HepG2 (cell line): ENCODE results near the gene PROC. TPM values are rescaled to one million over a fixed set of nuclear protein-coding genes. Genes with fewer than 3 reads are reported as not detected.

Experiments used
- ADNP ChIP-seq: sonication (generic); formaldehyde crosslinking; IDR thresholded peaks from 2 replicates; pipeline ENCODE4 v1.4.0; 2020; ENCODE audit warnings: missing genetic modification reagents
- AHDC1 ChIP-seq: sonication (generic); formaldehyde crosslinking; IDR thresholded peaks from 2 replicates; pipeline ENCODE4 v1.5.1; 2020; ENCODE audit warnings: mild to moderate bottlenecking, missing genetic modification reagents, borderline replicate concordance
- GTF2F1 ChIP-seq: fragments of 150-350 bp; IDR thresholded peaks from 2 replicates; pipeline ENCODE4 v1.6.1; 2014; ENCODE audit warnings: low read length
- IRF1 ChIP-seq: sonication (generic); formaldehyde crosslinking; IDR thresholded peaks from 2 replicates; pipeline ENCODE4 v1.4.0; 2020; ENCODE audit warnings: low read depth, mild to moderate bottlenecking, missing genetic modification reagents
- MIER3 ChIP-seq: IDR thresholded peaks from 2 replicates; pipeline ENCODE4 v1.6.1; 2016; ENCODE audit warnings: missing compliant biosample characterization, borderline replicate concordance
- MXD3 ChIP-seq: IDR thresholded peaks from 2 replicates; pipeline ENCODE4 v1.6.1; 2016; ENCODE audit warnings: mild to moderate bottlenecking, missing biosample characterization, missing genetic modification reagents
- NRL ChIP-seq: sonication (generic); formaldehyde crosslinking; IDR thresholded peaks from 2 replicates; pipeline ENCODE4 v1.5.0; 2020; ENCODE audit warnings: missing genetic modification reagents, mild to moderate bottlenecking, moderate library complexity, borderline replicate concordance
- RELA ChIP-seq: sonication (generic); formaldehyde crosslinking; IDR thresholded peaks from 2 replicates; pipeline ENCODE4 v1.4.0; 2020; ENCODE audit warnings: missing genetic modification reagents
- RNF2 ChIP-seq: fragments of 450-650 bp; conservative IDR thresholded peaks from 2 replicates; pipeline ENCODE4 v1.6.1; 2016; ENCODE audit warnings: low read depth
- SMYD3 ChIP-seq: sonication (generic); formaldehyde crosslinking; IDR thresholded peaks from 2 replicates; pipeline ENCODE4 v1.8.1; 2023; ENCODE audit warnings: mild to moderate bottlenecking, missing genetic modification reagents
- TBX3 ChIP-seq: fragments of 450-650 bp; IDR thresholded peaks from 2 replicates; pipeline ENCODE4 v1.6.1; 2017; ENCODE audit warnings: antibody characterized with exemption, mild to moderate bottlenecking, inconsistent platforms, borderline replicate concordance
- ZNF251 ChIP-seq: sonication (generic); formaldehyde crosslinking; IDR thresholded peaks from 2 replicates; pipeline ENCODE4 v1.9.0; 2021; ENCODE audit warnings: mild to moderate bottlenecking, missing genetic modification reagents
- ZNF431 ChIP-seq: sonication (generic); formaldehyde crosslinking; IDR thresholded peaks from 2 replicates; pipeline ENCODE4 v1.9.0; 2022; ENCODE audit warnings: missing genetic modification reagents, low read depth, mild to moderate bottlenecking, borderline replicate concordance
- ZNF484 ChIP-seq: sonication (generic); formaldehyde crosslinking; IDR thresholded peaks from 2 replicates; pipeline ENCODE4 v1.5.1; 2020; ENCODE audit warnings: mild to moderate bottlenecking, low read depth, missing genetic modification reagents, borderline replicate concordance
- ZNF501 ChIP-seq: sonication (generic); formaldehyde crosslinking; IDR thresholded peaks from 2 replicates; pipeline ENCODE4 v1.5.1; 2020; ENCODE audit warnings: mild to moderate bottlenecking, moderate library complexity, missing genetic modification reagents
- ZNF678 ChIP-seq: sonication (generic); formaldehyde crosslinking; IDR thresholded peaks from 2 replicates; pipeline ENCODE4 v1.4.0; 2020; ENCODE audit warnings: mild to moderate bottlenecking, missing genetic modification reagents
- polyA plus RNA-seq, 8 experiments: library from polyadenylated mRNA; depleted of rRNA in 3 of 8; stranded (reverse) in 7 of 8; unstranded in 1 of 8; fragments of >200 nt; fragmentation: Illumina TruSeq in 4 of 8; extraction: Trizol in 4 of 8; gene quantifications; 2 replicates each; pipeline versions ENCODE4 v1.2.1 to v1.2.3, GENCODE V29; 2011 to 2016; ENCODE audit warnings: low read depth in 4 of 8, missing spikeins in 1 of 8, mixed read lengths in 1 of 8; ENCODE audit not compliant: insufficient read depth in 1 of 8
- total RNA-seq, 5 experiments: library from RNA; depleted of rRNA; stranded (reverse); fragments of >200 nt; fragmentation: Illumina TruSeq; extraction: Trizol; gene quantifications; 2 replicates each; pipeline ENCODE4 v1.2.3, GENCODE V29; 2016; ENCODE audit warnings: low read depth in 1 of 5
- TF ChIP-seq, protein P1 (sequence below): sonication (generic); formaldehyde crosslinking; IDR thresholded peaks from 2 replicates; pipeline ENCODE4 v1.4.0; 2020; ENCODE audit warnings: missing genetic modification reagents, borderline replicate concordance
- TF ChIP-seq, protein P2 (sequence below): sonication (generic); formaldehyde crosslinking; conservative IDR thresholded peaks from 2 replicates; pipeline ENCODE4 v1.8.0; 2022; ENCODE audit warnings: low read depth, missing genetic modification reagents

PROC gene
- total and polyA plus RNA-seq, 2 of the 13 experiments (the other 11 are each of a cell fraction or from before 2014, with no cell fraction given), result 134 to 185 TPM

- TF ChIP-seq ZNF678 (CRISPR knock-in tag), result no peak
- TF ChIP-seq, protein P1, sequence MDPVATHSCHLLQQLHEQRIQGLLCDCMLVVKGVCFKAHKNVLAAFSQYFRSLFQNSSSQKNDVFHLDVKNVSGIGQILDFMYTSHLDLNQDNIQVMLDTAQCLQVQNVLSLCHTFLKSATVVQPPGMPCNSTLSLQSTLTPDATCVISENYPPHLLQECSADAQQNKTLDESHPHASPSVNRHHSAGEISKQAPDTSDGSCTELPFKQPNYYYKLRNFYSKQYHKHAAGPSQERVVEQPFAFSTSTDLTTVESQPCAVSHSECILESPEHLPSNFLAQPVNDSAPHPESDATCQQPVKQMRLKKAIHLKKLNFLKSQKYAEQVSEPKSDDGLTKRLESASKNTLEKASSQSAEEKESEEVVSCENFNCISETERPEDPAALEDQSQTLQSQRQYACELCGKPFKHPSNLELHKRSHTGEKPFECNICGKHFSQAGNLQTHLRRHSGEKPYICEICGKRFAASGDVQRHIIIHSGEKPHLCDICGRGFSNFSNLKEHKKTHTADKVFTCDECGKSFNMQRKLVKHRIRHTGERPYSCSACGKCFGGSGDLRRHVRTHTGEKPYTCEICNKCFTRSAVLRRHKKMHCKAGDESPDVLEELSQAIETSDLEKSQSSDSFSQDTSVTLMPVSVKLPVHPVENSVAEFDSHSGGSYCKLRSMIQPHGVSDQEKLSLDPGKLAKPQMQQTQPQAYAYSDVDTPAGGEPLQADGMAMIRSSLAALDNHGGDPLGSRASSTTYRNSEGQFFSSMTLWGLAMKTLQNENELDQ (CRISPR knock-in tag), result no peak
- no peak for TF ChIP-seq AHDC1 (CRISPR knock-in tag)
- TF ChIP-seq RNF2, result no peak; the same call in 1 of the 2 replicates
- TF ChIP-seq ZNF431, result no peak
- TF ChIP-seq MXD3, result no peak
- 0 out of 2 replicates have a peak, but pooled peaks have one; percentile 8 for TF ChIP-seq ZNF501 (CRISPR knock-in tag)
- TF ChIP-seq RELA (CRISPR knock-in tag), result no peak
- TF ChIP-seq TBX3, result no peak
- TF ChIP-seq GTF2F1, result no peak
- TF ChIP-seq ADNP (CRISPR knock-in tag), result no peak
- TF ChIP-seq, protein P2, sequence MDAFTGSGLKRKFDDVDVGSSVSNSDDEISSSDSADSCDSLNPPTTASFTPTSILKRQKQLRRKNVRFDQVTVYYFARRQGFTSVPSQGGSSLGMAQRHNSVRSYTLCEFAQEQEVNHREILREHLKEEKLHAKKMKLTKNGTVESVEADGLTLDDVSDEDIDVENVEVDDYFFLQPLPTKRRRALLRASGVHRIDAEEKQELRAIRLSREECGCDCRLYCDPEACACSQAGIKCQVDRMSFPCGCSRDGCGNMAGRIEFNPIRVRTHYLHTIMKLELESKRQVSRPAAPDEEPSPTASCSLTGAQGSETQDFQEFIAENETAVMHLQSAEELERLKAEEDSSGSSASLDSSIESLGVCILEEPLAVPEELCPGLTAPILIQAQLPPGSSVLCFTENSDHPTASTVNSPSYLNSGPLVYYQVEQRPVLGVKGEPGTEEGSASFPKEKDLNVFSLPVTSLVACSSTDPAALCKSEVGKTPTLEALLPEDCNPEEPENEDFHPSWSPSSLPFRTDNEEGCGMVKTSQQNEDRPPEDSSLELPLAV (CRISPR knock-in tag), result no peak
- no peak for TF ChIP-seq ZNF484 (CRISPR knock-in tag)
- no peak for TF ChIP-seq NRL (CRISPR knock-in tag)
- no peak for TF ChIP-seq IRF1 (CRISPR knock-in tag)
- no peak for TF ChIP-seq SMYD3 (CRISPR knock-in tag)
- no peak for TF ChIP-seq MIER3 (CRISPR knock-in tag)
- TF ChIP-seq ZNF251, result no peak
Measured at GRCh38 chr2:127400897-127401756, 17.1 kb upstream of the PROC start (continued).
